HepG2 (cell line): ENCODE results near the gene ZBTB9. TPM values are rescaled to one million over a fixed set of nuclear protein-coding genes. Genes with fewer than 3 reads are reported as not detected.
A peak's percentile ranks its signal among the peaks of the same experiment; 100 is the strongest.

Source experiments
- ATF7 ChIP-seq, 2 experiments: fragments of 450-650 bp in 1 of 2; sonication (generic) in 1 of 2; formaldehyde crosslinking in 1 of 2; IDR thresholded peaks; 2 replicates each; pipeline versions ENCODE4 v1.4.0 to v1.6.1; 2016 to 2020; ENCODE audit warnings: antibody characterized with exemption in 1 of 2, mild to moderate bottlenecking in 1 of 2, missing genetic modification reagents in 1 of 2
- CAMTA2 ChIP-seq: sonication (generic); formaldehyde crosslinking; IDR thresholded peaks from 2 replicates; pipeline ENCODE4 v1.4.0; 2020; ENCODE audit warnings: mild to moderate bottlenecking, missing genetic modification reagents, borderline replicate concordance
- ELF3 ChIP-seq: IDR thresholded peaks from 2 replicates; pipeline ENCODE4 v1.6.1; 2016; ENCODE audit warnings: missing genetic modification reagents, missing compliant biosample characterization
- FOXK1 ChIP-seq: sonication (generic); formaldehyde crosslinking; IDR thresholded peaks from 2 replicates; pipeline ENCODE4 v1.4.0; 2020; ENCODE audit warnings: low read depth, missing genetic modification reagents, borderline replicate concordance
- MEF2D ChIP-seq: sonication (generic); formaldehyde crosslinking; IDR thresholded peaks from 2 replicates; pipeline ENCODE4 v1.5.1; 2020; ENCODE audit warnings: mild to moderate bottlenecking, missing genetic modification reagents
- NFRKB ChIP-seq: fragments of 450-650 bp; IDR thresholded peaks from 2 replicates; pipeline ENCODE4 v1.6.1; 2017
- SAFB2 ChIP-seq: sonication (generic); formaldehyde crosslinking; IDR thresholded peaks from 2 replicates; pipeline ENCODE4 v1.5.1; 2020; ENCODE audit warnings: missing genetic modification reagents, low read depth, mild to moderate bottlenecking, borderline replicate concordance
- SMAD9 ChIP-seq: sonication (generic); formaldehyde crosslinking; IDR thresholded peaks from 2 replicates; pipeline ENCODE4 v1.5.1; 2020; ENCODE audit warnings: mild to moderate bottlenecking, missing genetic modification reagents
- SMYD3 ChIP-seq: sonication (generic); formaldehyde crosslinking; IDR thresholded peaks from 2 replicates; pipeline ENCODE4 v1.8.1; 2023; ENCODE audit warnings: mild to moderate bottlenecking, missing genetic modification reagents
- SNAI1 ChIP-seq: sonication (generic); formaldehyde crosslinking; IDR thresholded peaks from 2 replicates; pipeline ENCODE4 v1.5.0; 2020; ENCODE audit warnings: mild to moderate bottlenecking, missing genetic modification reagents, borderline replicate concordance
- SOX13 ChIP-seq, 3 experiments: fragments of 450-650 bp in 1 of 3; sonication (generic) in 1 of 3; formaldehyde crosslinking in 1 of 3; IDR thresholded peaks in 2 of 3; conservative IDR thresholded peaks in 1 of 3; 2 replicates each; pipeline versions ENCODE4 v1.5.0 to v1.6.1; 2016 to 2020; ENCODE audit warnings: antibody characterized with exemption in 1 of 3, mild to moderate bottlenecking in 1 of 3, missing compliant biosample characterization in 1 of 3, missing genetic modification reagents in 1 of 3, moderate library complexity in 1 of 3
- ZFP36L1 ChIP-seq: sonication (generic); formaldehyde crosslinking; IDR thresholded peaks from 2 replicates; pipeline ENCODE4 v1.8.0; 2022; ENCODE audit warnings: mild to moderate bottlenecking, missing genetic modification reagents, moderate library complexity
- ZFP62 ChIP-seq: sonication (generic); formaldehyde crosslinking; IDR thresholded peaks from 2 replicates; pipeline ENCODE4 v1.4.0; 2020; ENCODE audit warnings: missing genetic modification reagents
- ZMYM3 ChIP-seq: sonication (generic); formaldehyde crosslinking; IDR thresholded peaks from 2 replicates; pipeline ENCODE4 v1.5.1; 2020; ENCODE audit warnings: mild to moderate bottlenecking, missing genetic modification reagents
- ZNF207 ChIP-seq: fragments of 450-650 bp; IDR thresholded peaks from 2 replicates; pipeline ENCODE4 v1.6.1; 2016; ENCODE audit warnings: antibody characterized with exemption, borderline replicate concordance
- ZNF562 ChIP-seq: sonication (generic); formaldehyde crosslinking; IDR thresholded peaks from 2 replicates; pipeline ENCODE4 v1.8.0; 2022; ENCODE audit warnings: missing genetic modification reagents, borderline replicate concordance
- ZNF567 ChIP-seq: sonication (generic); formaldehyde crosslinking; IDR thresholded peaks from 2 replicates; pipeline ENCODE4 v1.8.1; 2023; ENCODE audit warnings: mild to moderate bottlenecking, missing genetic modification reagents, borderline replicate concordance
- ZNF570 ChIP-seq: sonication (generic); formaldehyde crosslinking; IDR thresholded peaks from 2 replicates; pipeline ENCODE4 v1.4.0; 2020; ENCODE audit warnings: mild to moderate bottlenecking, missing genetic modification reagents, borderline replicate concordance
- polyA plus RNA-seq, 8 experiments: library from polyadenylated mRNA; depleted of rRNA in 3 of 8; stranded (reverse) in 7 of 8; unstranded in 1 of 8; fragments of >200 nt; fragmentation: Illumina TruSeq in 4 of 8; extraction: Trizol in 4 of 8; gene quantifications; 2 replicates each; pipeline versions ENCODE4 v1.2.1 to v1.2.3, GENCODE V29; 2011 to 2016; ENCODE audit warnings: low read depth in 4 of 8, missing spikeins in 1 of 8, mixed read lengths in 1 of 8; ENCODE audit not compliant: insufficient read depth in 1 of 8
- total RNA-seq, 5 experiments: library from RNA; depleted of rRNA; stranded (reverse); fragments of >200 nt; fragmentation: Illumina TruSeq; extraction: Trizol; gene quantifications; 2 replicates each; pipeline ENCODE4 v1.2.3, GENCODE V29; 2016; ENCODE audit warnings: low read depth in 1 of 5
- TF ChIP-seq, protein P1 (sequence below): sonication (generic); formaldehyde crosslinking; IDR thresholded peaks from 2 replicates; pipeline ENCODE4 v1.4.0; 2020; ENCODE audit warnings: missing genetic modification reagents
- TF ChIP-seq, protein P2 (sequence below): sonication (generic); formaldehyde crosslinking; IDR thresholded peaks from 2 replicates; pipeline ENCODE4 v1.4.0; 2020; ENCODE audit warnings: missing genetic modification reagents, borderline replicate concordance
- TF ChIP-seq, protein P3 (sequence below): IDR thresholded peaks from 2 replicates; pipeline ENCODE4 v1.6.1; 2018; ENCODE audit warnings: missing genetic modification reagents, mild to moderate bottlenecking, missing compliant biosample characterization
- TF ChIP-seq, protein P4 (sequence below): sonication (generic); formaldehyde crosslinking; IDR thresholded peaks from 2 replicates; pipeline ENCODE4 v1.5.0; 2020; ENCODE audit warnings: missing genetic modification reagents, mild to moderate bottlenecking, borderline replicate concordance
- TF ChIP-seq, protein P5 (sequence below): sonication (generic); formaldehyde crosslinking; conservative IDR thresholded peaks from 2 replicates; pipeline ENCODE4 v1.4.0; 2020; ENCODE audit warnings: missing genetic modification reagents

Gene ZBTB9
- total and polyA plus RNA-seq, 2 of the 13 experiments (the other 11 are each of a cell fraction or from before 2014, with no cell fraction given) = 5.3 to 9.2 TPM

DNA sequence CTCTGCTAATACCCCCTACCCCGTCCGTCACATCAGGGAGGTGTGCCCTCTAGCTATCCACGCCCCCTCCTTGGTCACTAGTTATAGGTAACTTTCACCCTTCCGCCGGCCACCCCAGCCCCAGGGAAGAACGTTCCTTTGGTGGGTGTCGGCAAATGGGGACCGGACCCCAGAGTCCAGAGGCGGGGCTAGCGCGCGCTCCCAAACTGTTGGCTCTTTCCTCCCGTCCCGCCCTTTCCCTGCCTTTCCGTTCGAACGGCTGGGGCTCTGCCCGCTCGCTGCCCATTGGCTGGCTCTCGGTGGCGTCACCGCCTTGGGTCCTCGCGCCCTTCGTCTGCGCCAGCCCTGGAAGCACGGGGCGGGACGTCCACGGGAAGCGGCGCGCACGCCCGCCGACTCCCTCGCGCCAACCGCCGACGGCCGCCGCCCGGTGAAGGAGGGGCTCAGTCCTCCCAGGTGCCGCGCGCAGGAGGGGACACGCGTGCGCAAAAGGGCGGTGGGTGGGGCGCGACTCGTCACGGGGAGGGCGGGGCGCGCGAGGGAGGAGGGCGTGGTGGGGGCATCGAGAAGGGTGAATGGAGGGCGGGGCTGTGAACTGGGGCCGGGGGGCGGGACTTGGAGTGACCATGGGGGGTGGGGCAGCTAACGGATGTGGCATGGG, 44.2 kb upstream of the ZBTB9 start (continued):
- TF ChIP-seq ELF3 (peak; percentile 79), ZNF207 (no peak), SNAI1 (CRISPR knock-in tag) (no peak), ZFP62 (CRISPR knock-in tag) (no peak), ZNF570 (CRISPR knock-in tag) (no peak), FOXK1 (peak; percentile 69; the same call in 1 of the 2 replicates), ZNF567 (CRISPR knock-in tag) (peak; percentile 85; the same call in 1 of the 2 replicates), CAMTA2 (CRISPR knock-in tag) (peak; percentile 90), SMYD3 (CRISPR knock-in tag) (peak; percentile 85), ZNF562 (CRISPR knock-in tag) (peak; percentile 96), NFRKB (no peak), SMAD9 (CRISPR knock-in tag) (peak; percentile 49; the same call in 1 of the 2 replicates), ZFP36L1 (CRISPR knock-in tag) (peak; percentile 100), SAFB2 (CRISPR knock-in tag) (peak; percentile 97), SOX13 (IDR thresholded peaks at IDR 0.05) (no peak; the same call in 1 of the 2 replicates), SOX13 (CRISPR knock-in tag; conservative IDR thresholded peaks at IDR 0.05 in 1 of 2, IDR thresholded peaks at IDR 0.05 in 1 of 2) (peak in 1 of 2 experiments; percentile 48; a peak in 1 of 4 replicates), ATF7 (IDR thresholded peaks at IDR 0.05) (no peak), ATF7 (CRISPR knock-in tag; IDR thresholded peaks at IDR 0.05) (peak; percentile 78), MEF2D (CRISPR knock-in tag) (peak; percentile 93), ZMYM3 (no peak)
- TF ChIP-seq, protein P1, sequence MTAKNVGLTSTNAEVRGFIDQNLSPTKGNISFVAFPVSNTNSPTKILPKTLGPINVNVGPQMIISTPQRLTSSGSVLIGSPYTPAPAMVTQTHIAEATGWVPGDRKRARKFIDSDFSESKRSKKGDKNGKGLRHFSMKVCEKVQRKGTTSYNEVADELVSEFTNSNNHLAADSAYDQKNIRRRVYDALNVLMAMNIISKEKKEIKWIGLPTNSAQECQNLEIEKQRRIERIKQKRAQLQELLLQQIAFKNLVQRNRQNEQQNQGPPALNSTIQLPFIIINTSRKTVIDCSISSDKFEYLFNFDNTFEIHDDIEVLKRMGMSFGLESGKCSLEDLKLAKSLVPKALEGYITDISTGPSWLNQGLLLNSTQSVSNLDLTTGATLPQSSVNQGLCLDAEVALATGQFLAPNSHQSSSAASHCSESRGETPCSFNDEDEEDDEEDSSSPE (CRISPR knock-in tag) = peak; percentile 98
- TF ChIP-seq, protein P2, sequence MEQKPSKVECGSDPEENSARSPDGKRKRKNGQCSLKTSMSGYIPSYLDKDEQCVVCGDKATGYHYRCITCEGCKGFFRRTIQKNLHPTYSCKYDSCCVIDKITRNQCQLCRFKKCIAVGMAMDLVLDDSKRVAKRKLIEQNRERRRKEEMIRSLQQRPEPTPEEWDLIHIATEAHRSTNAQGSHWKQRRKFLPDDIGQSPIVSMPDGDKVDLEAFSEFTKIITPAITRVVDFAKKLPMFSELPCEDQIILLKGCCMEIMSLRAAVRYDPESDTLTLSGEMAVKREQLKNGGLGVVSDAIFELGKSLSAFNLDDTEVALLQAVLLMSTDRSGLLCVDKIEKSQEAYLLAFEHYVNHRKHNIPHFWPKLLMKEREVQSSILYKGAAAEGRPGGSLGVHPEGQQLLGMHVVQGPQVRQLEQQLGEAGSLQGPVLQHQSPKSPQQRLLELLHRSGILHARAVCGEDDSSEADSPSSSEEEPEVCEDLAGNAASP (CRISPR knock-in tag) = no peak; the same call in 1 of the 2 replicates
- TF ChIP-seq, protein P3, sequence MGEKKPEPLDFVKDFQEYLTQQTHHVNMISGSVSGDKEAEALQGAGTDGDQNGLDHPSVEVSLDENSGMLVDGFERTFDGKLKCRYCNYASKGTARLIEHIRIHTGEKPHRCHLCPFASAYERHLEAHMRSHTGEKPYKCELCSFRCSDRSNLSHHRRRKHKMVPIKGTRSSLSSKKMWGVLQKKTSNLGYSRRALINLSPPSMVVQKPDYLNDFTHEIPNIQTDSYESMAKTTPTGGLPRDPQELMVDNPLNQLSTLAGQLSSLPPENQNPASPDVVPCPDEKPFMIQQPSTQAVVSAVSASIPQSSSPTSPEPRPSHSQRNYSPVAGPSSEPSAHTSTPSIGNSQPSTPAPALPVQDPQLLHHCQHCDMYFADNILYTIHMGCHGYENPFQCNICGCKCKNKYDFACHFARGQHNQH (CRISPR knock-in tag) = peak; percentile 67; the same call in 1 of the 2 replicates
- TF ChIP-seq, protein P4, sequence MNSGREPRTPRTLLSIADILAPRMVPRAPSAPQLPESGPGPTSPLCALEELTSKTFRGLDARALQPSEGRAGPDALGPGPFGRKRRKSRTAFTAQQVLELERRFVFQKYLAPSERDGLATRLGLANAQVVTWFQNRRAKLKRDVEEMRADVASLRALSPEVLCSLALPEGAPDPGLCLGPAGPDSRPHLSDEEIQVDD (CRISPR knock-in tag) = peak; percentile 74; the same call in 1 of the 2 replicates
- TF ChIP-seq, protein P5, sequence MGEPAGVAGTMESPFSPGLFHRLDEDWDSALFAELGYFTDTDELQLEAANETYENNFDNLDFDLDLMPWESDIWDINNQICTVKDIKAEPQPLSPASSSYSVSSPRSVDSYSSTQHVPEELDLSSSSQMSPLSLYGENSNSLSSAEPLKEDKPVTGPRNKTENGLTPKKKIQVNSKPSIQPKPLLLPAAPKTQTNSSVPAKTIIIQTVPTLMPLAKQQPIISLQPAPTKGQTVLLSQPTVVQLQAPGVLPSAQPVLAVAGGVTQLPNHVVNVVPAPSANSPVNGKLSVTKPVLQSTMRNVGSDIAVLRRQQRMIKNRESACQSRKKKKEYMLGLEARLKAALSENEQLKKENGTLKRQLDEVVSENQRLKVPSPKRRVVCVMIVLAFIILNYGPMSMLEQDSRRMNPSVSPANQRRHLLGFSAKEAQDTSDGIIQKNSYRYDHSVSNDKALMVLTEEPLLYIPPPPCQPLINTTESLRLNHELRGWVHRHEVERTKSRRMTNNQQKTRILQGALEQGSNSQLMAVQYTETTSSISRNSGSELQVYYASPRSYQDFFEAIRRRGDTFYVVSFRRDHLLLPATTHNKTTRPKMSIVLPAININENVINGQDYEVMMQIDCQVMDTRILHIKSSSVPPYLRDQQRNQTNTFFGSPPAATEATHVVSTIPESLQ (CRISPR knock-in tag) = no peak
